A172 (cell line): ENCODE data around the gene RHOT2. TPM values are rescaled to one million over a fixed set of nuclear protein-coding genes. Genes with fewer than 3 reads are reported as not detected.
A peak's percentile ranks its signal among the peaks of the same experiment; 100 is the strongest.

ENCODE experiments used
- DNase-seq: peaks from one replicate; pipeline ENCODE4 v3.0.0-alpha.2; 2015; ENCODE audit warnings: low spot score
- total RNA-seq: library from RNA; depleted of rRNA; stranded (reverse); fragments of >200 nt; shearing (Covaris generic); gene quantifications from 2 replicates; pipeline ENCODE4 v1.2.3, GENCODE V29; 2014

RHOT2 gene
- total RNA-seq, 1 experiment from 2014 or later, result 38.5 TPM

DNA sequence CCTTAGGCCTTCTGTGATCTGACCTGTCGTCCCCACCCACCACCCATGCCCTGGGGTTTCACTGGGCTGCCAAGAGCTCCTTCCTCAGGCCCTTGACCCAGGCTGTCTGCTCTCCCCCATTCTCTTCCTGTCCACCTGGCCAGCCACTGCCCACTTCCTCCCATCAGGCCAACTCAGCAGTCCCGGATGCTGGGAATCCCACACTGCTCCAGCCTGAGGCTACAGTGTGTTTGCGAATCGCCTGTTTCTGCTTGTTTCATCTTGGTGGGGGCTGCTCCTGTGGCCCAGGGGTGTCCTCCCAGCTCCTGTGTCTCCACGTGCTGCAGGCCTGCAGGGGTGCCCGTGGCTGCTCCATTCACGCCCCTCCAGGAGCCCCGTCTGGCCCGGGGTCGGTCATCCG lies 46.1 kb downstream of the RHOT2 start:
- DNase-seq, result peak; percentile 65

DNA sequence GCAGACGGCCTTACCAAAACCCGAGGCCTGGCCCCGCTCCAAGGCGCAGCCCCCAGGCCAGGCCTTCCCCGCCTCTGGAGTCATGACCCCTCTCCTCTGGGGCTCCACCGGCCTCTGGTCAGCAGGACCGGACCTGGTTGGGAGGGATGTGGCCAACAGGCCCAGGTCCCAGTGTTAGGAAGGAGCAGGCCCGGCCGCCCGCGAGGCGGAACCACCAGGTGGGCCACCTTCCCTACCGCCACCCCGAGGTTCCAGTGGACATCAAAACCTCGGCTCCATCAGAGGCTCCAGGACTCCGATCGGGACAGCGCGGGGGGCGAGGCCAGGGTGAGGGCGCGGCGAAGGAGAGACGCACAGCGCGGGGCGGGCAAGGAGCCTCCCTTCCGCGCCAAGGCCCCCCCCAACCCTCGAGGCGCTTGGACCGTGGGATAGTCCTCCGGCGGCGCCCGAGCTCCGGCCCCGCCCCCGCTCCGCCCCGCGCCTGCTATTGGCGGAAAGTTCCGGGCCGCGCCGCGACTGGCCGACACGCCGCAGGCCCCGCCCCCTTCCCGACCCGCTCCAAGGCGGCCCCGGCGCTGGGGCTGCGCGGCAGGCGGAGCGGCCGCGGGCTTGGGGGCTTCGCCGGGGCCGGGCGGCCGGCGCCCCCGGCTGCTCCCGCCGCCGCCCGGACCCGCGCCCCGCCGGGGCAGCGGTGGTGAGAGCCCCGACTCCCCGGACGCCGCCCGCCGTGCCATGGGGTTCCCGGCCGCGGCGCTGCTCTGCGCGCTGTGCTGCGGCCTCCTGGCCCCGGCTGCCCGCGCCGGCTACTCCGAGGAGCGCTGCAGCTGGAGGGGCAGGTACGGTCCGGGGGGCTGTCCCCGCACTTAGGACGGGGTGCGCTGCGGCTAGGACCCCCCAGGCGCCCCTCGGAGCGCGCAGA lies 46.9 kb downstream of the RHOT2 start, which contains the start of gene METRN:
METRN (plus strand) TSS at position 561 of the 919 bp plus-strand sequence; CDS start at position 733, 172 bp downstream.
- DNase-seq, result peak; percentile 79

DNA sequence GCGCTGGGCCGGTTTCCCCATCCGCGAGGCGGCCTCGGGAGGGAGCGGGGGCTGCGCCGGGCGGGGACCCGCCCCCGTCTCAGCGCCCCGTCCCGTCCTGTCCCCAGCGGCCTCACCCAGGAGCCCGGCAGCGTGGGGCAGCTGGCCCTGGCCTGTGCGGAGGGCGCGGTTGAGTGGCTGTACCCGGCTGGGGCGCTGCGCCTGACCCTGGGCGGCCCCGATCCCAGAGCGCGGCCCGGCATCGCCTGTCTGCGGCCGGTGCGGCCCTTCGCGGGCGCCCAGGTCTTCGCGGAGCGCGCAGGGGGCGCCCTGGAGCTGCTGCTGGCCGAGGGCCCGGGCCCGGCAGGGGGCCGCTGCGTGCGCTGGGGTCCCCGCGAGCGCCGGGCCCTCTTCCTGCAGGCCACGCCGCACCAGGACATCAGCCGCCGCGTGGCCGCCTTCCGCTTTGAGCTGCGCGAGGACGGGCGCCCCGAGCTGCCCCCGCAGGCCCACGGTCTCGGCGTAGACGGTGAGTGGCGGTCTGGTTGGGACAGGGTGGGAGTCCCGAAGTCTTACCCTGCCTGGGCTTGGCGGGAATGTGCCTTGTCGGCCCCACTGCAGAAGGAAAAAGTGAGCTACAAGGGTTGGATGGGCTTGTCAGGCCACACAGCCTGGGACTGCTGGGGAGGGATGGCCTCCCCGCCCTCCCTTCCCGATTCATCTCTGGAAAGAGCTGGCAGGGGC lies 47.7 kb downstream of the RHOT2 start:
- no peak for DNase-seq

DNA sequence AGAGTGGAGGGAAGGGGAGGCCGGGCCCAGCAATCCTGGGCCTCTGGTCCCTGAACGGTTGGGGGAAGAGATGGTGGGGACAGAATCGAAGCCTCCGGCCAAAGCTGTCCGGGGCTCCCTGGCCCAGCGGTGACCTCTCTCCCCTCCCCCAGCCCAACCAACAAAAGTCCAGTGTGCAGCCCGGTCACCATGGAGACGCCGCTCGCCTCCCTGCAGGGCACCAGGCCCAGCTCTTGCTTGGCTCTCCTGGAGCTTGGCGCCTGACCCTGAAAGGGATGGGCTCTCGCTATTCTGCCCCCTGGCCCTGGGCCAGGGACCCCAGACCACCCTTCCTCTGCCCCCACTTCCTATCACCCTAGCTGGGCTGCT lies 48.3 kb downstream of the RHOT2 start:
- no peak for DNase-seq

DNA sequence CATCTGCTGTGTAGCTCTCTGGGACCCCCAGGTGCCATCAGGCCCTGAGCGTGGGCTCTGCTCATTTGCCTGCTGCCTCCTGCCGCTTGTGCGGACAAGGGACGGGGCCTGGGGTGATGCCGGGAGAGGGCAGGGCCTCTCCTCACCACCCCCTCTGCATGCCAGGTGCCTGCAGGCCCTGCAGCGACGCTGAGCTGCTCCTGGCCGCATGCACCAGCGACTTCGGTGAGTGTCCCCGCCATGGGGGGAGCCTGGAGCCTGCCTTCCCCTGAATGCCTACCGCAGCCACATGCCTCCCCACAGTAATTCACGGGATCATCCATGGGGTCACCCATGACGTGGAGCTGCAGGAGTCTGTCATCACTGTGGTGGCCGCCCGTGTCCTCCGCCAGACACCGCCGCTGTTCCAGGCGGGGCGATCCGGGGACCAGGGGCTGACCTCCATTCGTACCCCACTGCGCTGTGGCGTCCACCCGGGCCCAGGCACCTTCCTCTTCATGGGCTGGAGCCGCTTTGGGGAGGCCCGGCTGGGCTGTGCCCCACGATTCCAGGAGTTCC lies 48.9 kb downstream of the RHOT2 start:
- no peak for DNase-seq

DNA sequence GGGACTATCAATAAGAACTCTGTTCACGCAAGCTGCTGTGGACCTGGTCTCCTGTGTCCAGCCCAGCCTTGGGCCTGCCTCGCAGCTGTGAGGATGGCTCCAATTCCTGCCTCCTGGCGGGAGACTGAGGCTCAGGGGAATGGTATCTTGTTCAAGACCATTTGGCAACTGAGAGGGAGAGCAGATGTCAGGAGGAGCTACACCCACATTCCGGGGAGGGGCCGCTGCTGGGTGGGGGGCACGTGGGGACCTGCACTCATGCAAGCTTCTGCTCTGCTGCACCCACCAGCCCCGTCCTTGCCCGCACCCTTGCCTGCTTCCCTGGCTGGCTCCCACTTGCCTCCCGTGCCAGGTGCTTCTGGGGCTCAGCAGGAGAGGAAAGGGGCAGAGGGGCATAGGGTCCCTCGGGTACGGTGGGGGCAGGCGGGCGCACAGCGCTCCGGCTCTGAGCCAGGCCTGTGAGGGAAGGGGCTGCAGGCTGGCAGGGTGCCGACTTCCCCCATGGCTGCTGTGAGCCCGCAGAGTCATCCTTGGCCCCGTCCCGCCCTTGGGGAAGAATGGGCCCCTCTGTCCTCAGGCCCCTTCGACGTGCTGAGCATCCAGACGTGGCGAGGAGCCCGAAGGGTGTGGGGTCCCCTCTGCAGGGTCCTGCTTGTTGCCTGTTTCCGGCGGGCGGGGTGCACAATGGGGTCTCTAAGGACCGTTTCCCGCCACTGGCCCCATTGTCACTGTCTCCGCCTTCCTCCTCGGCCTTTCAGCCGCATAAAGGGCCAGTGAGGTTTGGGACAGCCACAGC lies 49.7 kb downstream of the RHOT2 start:
- DNase-seq, result no peak

DNA sequence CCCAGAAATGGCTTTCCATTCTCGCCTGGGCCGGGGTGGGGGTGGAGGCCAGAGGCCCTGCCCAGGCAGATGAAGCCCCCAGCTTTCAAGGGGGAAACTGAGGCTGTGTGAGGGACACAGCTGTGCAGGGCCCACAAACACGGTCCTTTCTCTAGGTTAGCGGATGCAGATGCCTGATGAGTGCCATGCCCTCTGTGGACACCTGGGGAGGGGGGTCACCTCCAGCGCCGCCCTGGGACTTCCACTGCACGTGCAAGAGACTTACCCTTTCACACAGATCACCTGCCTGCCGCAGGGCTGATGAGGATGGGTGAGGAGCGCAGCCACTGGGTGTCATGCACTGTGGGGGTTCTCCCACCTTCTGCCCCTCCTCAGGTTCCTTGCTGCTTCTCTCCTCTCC lies 50.5 kb downstream of the RHOT2 start:
- DNase-seq, result no peak

DNA sequence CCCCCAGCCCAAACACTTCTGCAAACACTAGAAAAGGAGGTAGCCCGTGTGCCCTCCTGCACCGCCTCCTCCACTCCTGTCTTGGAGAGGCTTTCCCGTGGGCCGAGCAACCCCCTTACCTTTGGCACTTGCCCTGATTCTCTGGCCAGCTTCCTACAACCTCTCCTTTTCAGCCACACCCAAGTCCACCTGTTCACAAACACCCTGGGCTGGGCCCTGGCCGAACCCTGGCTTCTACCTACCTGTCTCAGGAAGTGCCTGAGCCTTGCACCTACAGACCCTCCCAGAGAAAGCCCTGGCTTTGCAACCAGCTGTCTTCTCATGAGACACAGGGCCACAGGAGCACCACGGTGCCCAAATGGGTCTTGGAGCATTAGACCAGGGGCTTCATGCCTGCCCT lies 51.0 kb downstream of the RHOT2 start:
- no peak for DNase-seq

DNA sequence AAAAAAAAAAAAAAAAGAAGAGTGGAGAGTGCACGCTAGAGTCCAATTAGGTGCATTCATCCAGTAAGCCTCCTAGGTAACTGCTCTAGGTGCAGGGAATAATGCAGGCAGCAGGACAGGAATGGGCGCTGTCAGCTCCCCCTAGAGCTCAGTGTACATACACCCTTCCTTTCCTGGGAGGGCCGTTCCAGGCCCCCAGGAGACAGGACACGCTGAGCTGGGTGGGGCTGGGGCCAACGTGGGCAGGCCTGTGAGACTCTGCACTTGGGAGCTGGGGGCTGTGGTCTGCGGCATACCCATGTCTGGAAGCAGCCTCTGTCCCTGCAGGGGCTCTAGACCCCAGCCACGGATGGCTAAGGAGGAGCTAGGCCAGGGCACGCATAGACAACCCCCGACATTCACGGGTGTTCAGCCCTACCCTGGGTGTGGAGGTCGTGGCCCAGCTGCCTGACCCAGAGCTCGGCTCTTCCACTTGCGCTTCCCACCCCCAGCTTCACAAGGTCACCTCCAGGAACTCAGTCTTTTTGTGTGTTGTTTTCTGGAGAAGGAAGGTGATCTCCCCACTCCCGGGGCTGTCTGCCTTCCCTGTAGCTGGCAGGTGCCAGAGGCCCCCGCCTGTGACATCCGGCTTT lies 52.0 kb downstream of the RHOT2 start:
- peak; percentile 61 for DNase-seq

DNA sequence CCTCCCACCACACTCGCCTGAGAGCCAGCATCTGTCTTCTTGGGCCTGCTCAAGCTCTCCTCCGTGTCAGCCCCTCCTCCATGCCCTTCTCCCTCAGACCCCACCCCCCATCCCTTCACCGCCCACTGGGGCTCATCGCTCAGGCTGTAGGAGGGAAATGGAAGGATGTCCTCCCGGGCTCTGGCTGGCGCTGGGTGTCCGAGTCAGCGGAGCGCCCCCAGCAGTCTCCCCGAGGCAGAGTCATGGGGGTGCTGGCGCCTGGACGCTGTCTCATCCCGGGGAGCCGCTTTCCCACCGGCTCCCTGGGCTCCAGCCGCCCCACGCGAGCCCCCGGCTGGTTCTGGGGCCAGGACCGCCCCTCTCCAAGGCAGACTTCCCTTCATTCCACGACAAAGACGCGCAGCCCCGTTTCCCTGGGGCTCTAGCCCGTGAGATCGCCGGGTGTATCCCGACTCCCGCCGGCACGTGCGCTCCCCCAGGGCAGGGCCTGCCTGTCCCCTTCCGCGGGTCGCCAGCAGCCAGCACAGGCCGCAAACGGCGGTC lies 52.6 kb downstream of the RHOT2 start:
- DNase-seq, result peak; percentile 74

DNA sequence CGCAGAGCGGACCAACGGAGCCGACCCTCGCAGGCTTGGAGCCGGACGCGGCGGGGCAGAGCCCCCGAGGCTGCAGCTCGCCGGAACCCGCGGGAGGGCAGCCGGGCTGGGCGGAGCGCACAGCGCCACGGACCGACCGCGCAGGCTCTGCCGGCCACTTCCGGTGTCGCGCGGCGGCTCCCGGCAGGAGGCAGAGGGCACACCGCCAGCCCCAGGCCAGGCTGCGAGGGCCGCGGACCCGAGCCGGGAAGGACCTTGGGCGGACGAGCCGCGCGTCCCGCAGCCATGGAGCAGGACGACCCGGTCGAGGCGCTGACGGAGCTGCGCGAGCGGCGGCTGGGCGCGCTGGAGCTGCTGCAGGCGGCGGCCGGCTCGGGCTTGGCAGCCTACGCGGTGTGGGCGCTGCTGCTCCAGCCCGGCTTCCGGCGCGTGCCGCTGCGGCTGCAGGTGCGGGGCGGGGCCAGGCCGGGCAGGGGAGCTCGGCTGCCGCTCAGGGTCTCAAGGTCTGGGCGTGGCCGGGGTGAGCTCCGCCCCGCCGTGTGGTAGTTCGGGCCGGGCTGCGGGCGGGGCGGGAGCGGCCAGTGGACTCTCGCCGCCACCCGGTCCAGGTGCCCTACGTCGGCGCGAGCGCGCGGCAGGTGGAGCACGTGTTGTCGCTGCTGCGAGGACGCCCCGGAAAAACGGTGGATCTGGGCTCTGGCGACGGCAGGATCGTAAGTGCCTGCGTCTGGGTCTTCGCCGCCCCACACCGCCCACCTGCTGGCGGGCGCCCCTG lies 53.2 kb downstream of the RHOT2 start, which contains the start of gene ANTKMT:
ANTKMT (plus strand) TSS at position 157 of the 775 bp plus-strand sequence; CDS start at position 286, 129 bp downstream.
- DNase-seq, result peak; percentile 70

DNA sequence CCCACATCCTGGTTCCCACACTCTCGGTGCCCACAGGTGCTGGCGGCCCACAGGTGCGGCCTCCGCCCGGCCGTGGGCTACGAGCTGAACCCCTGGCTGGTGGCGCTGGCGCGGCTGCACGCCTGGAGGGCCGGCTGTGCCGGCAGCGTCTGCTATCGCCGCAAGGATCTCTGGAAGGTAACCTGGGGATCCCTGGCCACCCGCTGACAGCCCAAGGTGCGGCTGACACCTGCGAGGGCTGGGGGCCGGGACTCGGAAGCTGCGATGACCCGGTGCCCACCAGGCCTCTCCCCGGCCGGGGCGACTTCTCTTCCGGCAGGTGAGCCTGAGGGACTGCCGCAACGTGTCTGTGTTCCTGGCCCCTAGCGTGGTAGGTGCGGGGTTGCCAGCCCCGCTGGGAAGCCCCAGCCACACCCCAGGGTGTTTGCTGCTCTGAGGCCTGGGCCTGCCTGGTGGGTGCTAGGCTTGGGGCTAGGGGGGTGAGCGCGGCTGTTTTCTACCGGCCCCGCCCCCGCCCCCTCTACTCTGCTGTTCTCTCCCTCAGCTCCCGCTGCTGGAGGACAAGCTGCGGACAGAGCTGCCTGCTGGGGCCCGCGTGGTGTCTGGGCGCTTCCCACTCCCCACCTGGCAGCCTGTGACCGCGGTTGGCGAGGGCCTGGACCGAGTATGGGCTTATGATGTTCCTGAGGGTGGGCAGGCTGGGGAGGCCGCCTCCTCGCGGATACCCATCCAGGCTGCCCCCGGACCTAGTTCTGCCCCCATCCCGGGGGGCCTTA lies 54.0 kb downstream of the RHOT2 start:
- DNase-seq, result no peak

DNA sequence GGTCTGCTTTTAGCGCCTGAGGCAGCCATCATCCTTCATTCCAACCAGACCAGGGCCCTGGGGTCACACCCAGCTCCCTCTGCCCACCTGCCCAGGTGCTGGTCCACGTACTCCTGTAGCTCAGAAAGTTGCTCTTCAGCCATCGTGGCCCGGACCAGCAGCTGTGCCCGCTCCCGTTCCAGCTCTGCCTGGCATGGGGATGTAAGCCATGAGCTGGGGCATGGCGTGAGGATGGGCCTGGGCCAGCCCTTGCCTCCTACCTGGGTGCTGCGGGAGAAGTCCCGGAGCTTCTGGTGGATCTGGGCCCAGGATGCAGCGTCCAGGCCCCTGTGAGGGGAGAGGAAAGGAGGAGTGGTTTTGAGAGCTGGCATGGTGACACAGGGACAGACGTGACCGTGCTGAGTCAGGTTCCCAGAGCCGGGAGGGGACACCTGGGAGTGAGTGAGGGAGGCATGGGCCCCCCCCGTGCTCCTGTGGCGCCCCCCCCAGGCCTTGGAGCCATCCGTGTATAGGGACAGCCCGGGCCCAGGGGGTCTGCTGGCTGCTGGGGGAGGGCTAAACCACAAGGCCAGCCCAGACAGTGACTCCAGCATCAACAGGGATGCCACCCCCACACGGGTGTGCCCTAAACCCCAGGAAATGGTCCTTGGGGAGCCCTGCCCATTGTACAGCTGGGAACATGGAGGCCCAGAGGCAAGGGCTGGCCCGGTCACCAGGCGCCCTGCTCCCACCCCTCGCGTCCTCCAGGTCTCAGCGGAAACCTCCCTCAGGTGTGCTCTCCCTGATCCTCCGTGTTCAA lies 55.1 kb downstream of the RHOT2 start:
- DNase-seq, result no peak

DNA sequence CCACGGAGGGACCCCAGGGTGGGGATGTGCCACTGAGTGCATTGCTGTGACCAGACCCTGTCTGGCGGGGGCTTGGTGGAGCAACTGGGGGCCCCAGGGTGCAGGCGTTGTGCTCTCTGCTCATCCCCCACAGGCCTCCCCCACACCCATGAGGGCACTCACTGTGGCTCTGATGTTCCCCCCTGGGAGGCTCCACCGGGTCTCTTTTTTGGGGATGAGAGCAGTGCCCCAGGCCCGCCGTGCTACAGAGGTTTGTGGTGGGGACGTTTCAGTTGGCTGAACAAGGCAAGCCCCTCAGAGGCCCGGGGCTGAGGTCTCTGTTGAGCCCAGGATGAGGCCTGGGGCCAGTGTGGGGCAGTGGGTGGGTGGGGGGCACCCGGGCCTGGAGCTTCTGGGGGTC lies 55.8 kb downstream of the RHOT2 start:
- DNase-seq, result no peak
